ENCODE data around the gene MGAT5. TPM values are rescaled to one million over a fixed set of nuclear protein-coding genes. Genes with fewer than 3 reads are reported as not detected.
A peak's percentile ranks its signal among the peaks of the same experiment; 100 is the strongest.

Gene MGAT5
- total RNA-seq, 1 donor from 2014 or later = 23.7 TPM

- intact Hi-C loops (cut with micrococcal nuclease) = loop anchor here (2.0 kb wide), 1 partner anchor 24 kb away; no protein-coding TSS in a partner anchor
- H3K4me1 Mint-ChIP-seq = peaks cover 22% of the 10 kb centered on the region
- H3K36me3 Mint-ChIP-seq (ENCODE audit: low read depth) = peaks cover 23% of the 10 kb centered on the region
- no peak overlapping the region for H3K4me3 Mint-ChIP-seq
- no peak overlapping the region for H3K27ac Mint-ChIP-seq
- no peaks in the 10 kb centered on the region for H3K9me3 Mint-ChIP-seq
- DNase-seq = no peak
- no peaks in the 10 kb centered on the region for H3K27me3 Mint-ChIP-seq
Observed at GRCh38 chr2:134314681-134315368, 61.0 kb downstream of the MGAT5 start.

GRCh38 chr2:134315471-134315870 lies 61.6 kb downstream of the MGAT5 start:
- Mint-ChIP-seq H3K4me1 (peaks cover 25% of the 10 kb centered on the region), H3K27ac (no peak overlapping the region), H3K4me3 (no peak overlapping the region), H3K27me3 (no peaks in the 10 kb centered on the region), H3K36me3 (ENCODE audit: low read depth) (peaks cover 23% of the 10 kb centered on the region), H3K9me3 (no peaks in the 10 kb centered on the region)
- intact Hi-C loops (cut with micrococcal nuclease) = loop anchor here (2.0 kb wide), 1 partner anchor 25 kb away; no protein-coding TSS in a partner anchor
- DNase-seq = no peak

DNA sequence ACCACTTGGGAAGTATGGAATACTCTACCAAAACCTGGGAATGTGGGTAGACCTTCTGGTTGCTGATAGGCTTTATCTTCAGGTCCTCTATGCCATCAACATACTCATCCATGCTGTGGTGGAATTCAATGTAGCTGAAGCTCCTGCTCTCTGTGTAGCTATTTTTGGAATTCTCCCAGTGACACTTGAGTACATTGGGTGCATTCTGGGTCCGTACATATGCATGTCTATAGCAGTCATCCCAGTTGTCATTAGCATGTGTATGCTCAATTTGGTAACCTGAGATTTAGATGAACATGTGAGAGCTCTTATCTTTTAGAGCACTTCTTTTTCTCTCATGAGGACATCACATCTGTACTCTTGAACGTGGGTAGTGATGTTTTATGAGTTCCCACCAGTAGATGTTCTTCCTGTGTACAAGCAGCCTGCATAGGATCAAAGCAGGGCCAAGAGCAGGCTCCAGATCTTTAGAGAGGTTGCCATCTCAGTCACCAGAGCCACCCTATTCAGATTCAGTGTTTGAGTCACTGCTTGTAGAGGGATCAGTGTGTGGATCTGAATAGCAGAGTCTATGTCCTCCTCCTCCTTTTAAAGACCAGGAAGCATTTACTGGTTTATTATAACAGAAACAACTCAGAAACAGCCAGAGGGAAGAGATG lies 65.9 kb downstream of the MGAT5 start:
- H3K4me1 Mint-ChIP-seq = peaks cover 51% of the 10 kb centered on the region
- intact Hi-C loops (cut with micrococcal nuclease) = loop anchor here (5.0 kb wide), 1 partner anchor 37 kb away; no protein-coding TSS in a partner anchor
- no peak overlapping the region for H3K4me3 Mint-ChIP-seq
- no peak for DNase-seq
- H3K36me3 Mint-ChIP-seq (ENCODE audit: low read depth) = peaks cover 29% of the 10 kb centered on the region
- H3K9me3 Mint-ChIP-seq = no peaks in the 10 kb centered on the region
- H3K27me3 Mint-ChIP-seq = no peaks in the 10 kb centered on the region
- no peak overlapping the region for H3K27ac Mint-ChIP-seq

GRCh38 chr2:134320930-134321329 lies 67.1 kb downstream of the MGAT5 start:
- Mint-ChIP-seq H3K27me3 (no peaks in the 10 kb centered on the region), H3K27ac (peak overlapping the region; percentile 23), H3K9me3 (no peaks in the 10 kb centered on the region), H3K36me3 (ENCODE audit: low read depth) (peaks cover 29% of the 10 kb centered on the region), H3K4me1 (peaks cover 59% of the 10 kb centered on the region), H3K4me3 (peak overlapping the region; percentile 24)
- peak; percentile 83 for DNase-seq
- intact Hi-C loops (cut with micrococcal nuclease) = loop anchor here (5.0 kb wide), 1 partner anchor 39 kb away; no protein-coding TSS in a partner anchor

DNA sequence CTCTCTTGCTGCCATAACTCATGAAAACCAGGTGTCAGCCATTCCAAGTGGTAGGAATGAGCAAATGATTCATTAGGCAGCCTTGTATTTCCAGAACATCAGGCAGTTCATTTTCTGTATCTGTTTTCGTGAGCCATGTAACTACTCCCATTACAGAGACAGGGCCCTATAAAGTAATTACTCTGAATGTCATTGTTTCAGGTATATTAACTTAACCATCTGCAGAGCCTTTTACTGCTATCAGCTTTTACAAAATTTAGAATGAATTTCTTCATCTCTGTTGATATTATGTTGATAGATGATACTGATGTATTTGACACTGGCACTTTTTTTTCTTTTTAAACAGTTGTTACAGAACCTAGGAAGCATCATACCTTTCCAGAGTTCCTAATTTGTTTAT lies 69.9 kb downstream of the MGAT5 start:
- Mint-ChIP-seq H3K4me3 (no peak overlapping the region), H3K36me3 (ENCODE audit: low read depth) (peaks cover 21% of the 10 kb centered on the region)
- intact Hi-C loops (cut with micrococcal nuclease) = loop anchor here (5.0 kb wide), 1 partner anchor 41 kb away; no protein-coding TSS in a partner anchor

GRCh38 chr2:134324430-134324829 lies 70.6 kb downstream of the MGAT5 start:
- no peak for DNase-seq
- no peaks in the 10 kb centered on the region for H3K9me3 Mint-ChIP-seq
- H3K27me3 Mint-ChIP-seq = no peaks in the 10 kb centered on the region
- intact Hi-C loops (cut with micrococcal nuclease) = loop anchor here (5.0 kb wide), 1 partner anchor 42 kb away; no protein-coding TSS in a partner anchor
- H3K36me3 Mint-ChIP-seq (ENCODE audit: low read depth) = peaks cover 15% of the 10 kb centered on the region
- no peak overlapping the region for H3K4me3 Mint-ChIP-seq
- H3K27ac Mint-ChIP-seq = no peak overlapping the region
- H3K4me1 Mint-ChIP-seq = peaks cover 60% of the 10 kb centered on the region

More for the DNA sequence above, 69.9 kb downstream of the MGAT5 start:
- H3K4me1 Mint-ChIP-seq = peaks cover 63% of the 10 kb centered on the region
- no peak overlapping the region for H3K27ac Mint-ChIP-seq
- no peaks in the 10 kb centered on the region for H3K27me3 Mint-ChIP-seq
- no peaks in the 10 kb centered on the region for H3K9me3 Mint-ChIP-seq
- DNase-seq = no peak

- Mint-ChIP-seq H3K27me3 (no peaks in the 10 kb centered on the region), H3K9me3 (no peaks in the 10 kb centered on the region), H3K4me3 (peak overlapping the region; percentile 12), H3K4me1 (peaks cover 56% of the 10 kb centered on the region), H3K27ac (no peak overlapping the region), H3K36me3 (ENCODE audit: low read depth) (peaks cover 13% of the 10 kb centered on the region)
- intact Hi-C loops (cut with micrococcal nuclease) = loop anchor here (5.0 kb wide), 1 partner anchor 43 kb away; no protein-coding TSS in a partner anchor
- peak; percentile 76 for DNase-seq
Observed at GRCh38 chr2:134324947-134325346, 71.1 kb downstream of the MGAT5 start.

- DNase-seq = no peak
- intact Hi-C loops (cut with micrococcal nuclease) = no loop called here
- Mint-ChIP-seq H3K27me3 (no peaks in the 10 kb centered on the region), H3K4me3 (peak overlapping the region; percentile 43), H3K27ac (peak overlapping the region; percentile 14), H3K9me3 (no peaks in the 10 kb centered on the region), H3K36me3 (ENCODE audit: low read depth) (peaks cover 13% of the 10 kb centered on the region), H3K4me1 (peaks cover 52% of the 10 kb centered on the region)
Observed at GRCh38 chr2:134325696-134326095, 71.8 kb downstream of the MGAT5 start.

DNA sequence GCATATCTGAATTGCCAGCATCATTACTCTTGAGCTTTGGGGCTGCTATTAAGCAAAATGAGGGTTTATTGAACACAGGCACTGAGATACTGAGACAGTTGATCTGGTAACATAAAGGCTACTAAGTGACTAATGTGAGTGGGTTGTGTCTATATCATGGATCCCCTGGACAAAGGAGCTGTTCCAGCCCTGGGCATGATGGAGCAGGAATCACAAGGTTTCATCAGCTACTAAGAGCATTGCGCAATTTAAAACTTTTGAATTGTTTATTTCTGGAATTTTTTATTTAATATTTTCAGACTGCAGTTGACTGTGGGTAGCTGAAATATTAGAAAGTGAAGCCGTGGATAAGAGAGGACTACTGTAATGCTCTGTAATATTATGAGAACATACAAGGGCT lies 73.5 kb downstream of the MGAT5 start:
- peaks cover 37% of the 10 kb centered on the region for H3K4me1 Mint-ChIP-seq
- H3K9me3 Mint-ChIP-seq = peaks cover 8% of the 10 kb centered on the region
- H3K36me3 Mint-ChIP-seq (ENCODE audit: low read depth) = peaks cover 21% of the 10 kb centered on the region
- intact Hi-C loops (cut with micrococcal nuclease) = no loop called here
- H3K27me3 Mint-ChIP-seq = no peaks in the 10 kb centered on the region
- DNase-seq = no peak
- no peak overlapping the region for H3K27ac Mint-ChIP-seq
- no peak overlapping the region for H3K4me3 Mint-ChIP-seq

DNA sequence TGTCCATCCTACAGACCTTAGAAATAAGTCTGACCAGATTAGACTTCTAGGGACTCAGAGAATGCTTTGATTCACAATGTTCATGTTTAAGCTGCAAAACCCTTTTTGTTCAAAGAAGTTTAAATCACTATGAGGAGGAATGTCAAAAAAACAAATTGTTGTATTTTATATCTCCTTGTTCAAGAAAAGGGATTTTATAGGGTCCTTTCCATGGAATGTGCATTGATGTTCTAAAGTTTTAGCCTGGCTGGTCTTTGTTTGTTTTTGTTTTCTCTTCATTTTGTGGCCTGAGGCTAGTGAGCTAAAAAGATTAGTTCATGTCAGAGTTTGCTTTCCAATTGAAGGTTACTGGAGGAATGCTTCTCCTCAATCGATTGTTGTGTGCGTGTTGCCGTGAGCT lies 77.2 kb downstream of the MGAT5 start:
- intact Hi-C loops (cut with micrococcal nuclease) = no loop called here
- no peak for DNase-seq
- peaks cover 8% of the 10 kb centered on the region for H3K9me3 Mint-ChIP-seq
- no peak overlapping the region for H3K4me3 Mint-ChIP-seq
- H3K27ac Mint-ChIP-seq = no peak overlapping the region
- peaks cover 5% of the 10 kb centered on the region for H3K4me1 Mint-ChIP-seq
- H3K36me3 Mint-ChIP-seq (ENCODE audit: low read depth) = peaks cover 17% of the 10 kb centered on the region
- no peaks in the 10 kb centered on the region for H3K27me3 Mint-ChIP-seq

GRCh38 chr2:134333646-134334189 lies 79.8 kb downstream of the MGAT5 start:
- Mint-ChIP-seq H3K27ac (no peak overlapping the region), H3K27me3 (no peaks in the 10 kb centered on the region), H3K9me3 (peaks cover 8% of the 10 kb centered on the region), H3K36me3 (ENCODE audit: low read depth) (peaks cover 20% of the 10 kb centered on the region), H3K4me3 (no peak overlapping the region), H3K4me1 (peaks cover 4% of the 10 kb centered on the region)
- intact Hi-C loops (cut with micrococcal nuclease) = no loop called here
- DNase-seq = no peak

- intact Hi-C loops (cut with micrococcal nuclease) = no loop called here
- peaks cover 4% of the 10 kb centered on the region for H3K4me1 Mint-ChIP-seq
- peaks cover 23% of the 10 kb centered on the region for H3K36me3 Mint-ChIP-seq (ENCODE audit: low read depth)
- peaks cover 8% of the 10 kb centered on the region for H3K9me3 Mint-ChIP-seq
- no peaks in the 10 kb centered on the region for H3K27me3 Mint-ChIP-seq
- H3K4me3 Mint-ChIP-seq = no peak overlapping the region
- DNase-seq = no peak
- no peak overlapping the region for H3K27ac Mint-ChIP-seq
Observed at GRCh38 chr2:134334542-134335353, 80.9 kb downstream of the MGAT5 start.

DNA sequence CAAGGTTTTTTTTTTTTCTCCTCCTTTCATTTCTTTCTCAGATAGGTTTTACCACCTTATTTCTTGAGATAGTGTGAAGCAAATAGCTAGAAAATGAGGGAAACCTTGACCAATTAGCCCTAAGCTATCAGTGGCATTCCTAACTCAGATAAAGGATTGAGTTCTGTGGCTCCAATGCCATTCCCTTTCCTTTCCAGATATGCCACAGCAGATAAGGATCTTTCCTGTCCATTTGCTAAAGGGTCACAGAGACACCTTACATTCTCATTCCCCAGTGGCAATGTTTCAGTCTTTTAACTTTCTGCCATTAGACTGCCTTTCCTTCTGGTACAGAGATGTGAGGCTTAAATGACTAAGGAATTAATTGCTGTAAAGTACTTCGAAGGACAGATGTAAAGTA lies 81.7 kb downstream of the MGAT5 start:
- Mint-ChIP-seq H3K27ac (no peak overlapping the region), H3K9me3 (peaks cover 8% of the 10 kb centered on the region), H3K36me3 (ENCODE audit: low read depth) (peaks cover 23% of the 10 kb centered on the region), H3K4me1 (peaks cover 4% of the 10 kb centered on the region), H3K27me3 (no peaks in the 10 kb centered on the region), H3K4me3 (no peak overlapping the region)
- DNase-seq = no peak
- intact Hi-C loops (cut with micrococcal nuclease) = no loop called here
